ENCODE results near the gene SOX9. TPM values are rescaled to one million over a fixed set of nuclear protein-coding genes. Genes with fewer than 3 reads are reported as not detected.

The SOX9 gene
- total and polyA plus RNA-seq, 2 donors from 2014 or later: 5.8 to 79.3 TPM

DNA sequence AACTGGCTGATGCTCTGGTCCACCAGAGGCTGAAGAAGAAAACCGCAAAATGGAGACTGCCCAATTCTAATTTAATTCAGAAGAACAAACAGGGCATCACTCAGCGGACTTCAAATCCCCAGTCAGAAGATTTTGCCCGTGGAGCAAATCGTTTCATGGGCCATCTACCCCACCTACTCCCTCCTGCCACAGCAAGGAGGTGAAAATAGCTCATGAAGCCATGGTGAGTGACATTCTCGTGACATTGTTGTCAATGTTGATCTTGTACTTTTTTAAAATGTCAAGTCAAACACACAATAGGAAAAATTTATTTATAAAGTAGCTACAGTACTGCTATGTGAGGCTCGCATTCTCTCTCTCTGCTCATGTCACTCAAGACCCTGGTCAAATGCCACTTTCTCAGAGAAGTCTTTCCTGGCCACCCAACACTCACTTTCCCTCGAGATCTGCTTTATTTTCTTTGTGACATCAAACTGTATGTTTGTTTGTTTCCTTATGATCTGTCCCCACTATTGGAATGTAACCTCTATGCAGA lies 31.3 kb upstream of the SOX9 start:
- H3K27ac ChIP-seq (ENCODE audit: low read depth in 2 of 2, low read length in 2 of 2): no peak overlapping the region
- H3K27me3 ChIP-seq (ENCODE audit: control insufficient read depth, insufficient read depth, low read length): no peaks in the 10 kb centered on the region
- DNase-seq: no peak
- no peak overlapping the region for H3K4me3 ChIP-seq (ENCODE audit: low read length in 3 of 3)
- TF ChIP-seq, protein P1, sequence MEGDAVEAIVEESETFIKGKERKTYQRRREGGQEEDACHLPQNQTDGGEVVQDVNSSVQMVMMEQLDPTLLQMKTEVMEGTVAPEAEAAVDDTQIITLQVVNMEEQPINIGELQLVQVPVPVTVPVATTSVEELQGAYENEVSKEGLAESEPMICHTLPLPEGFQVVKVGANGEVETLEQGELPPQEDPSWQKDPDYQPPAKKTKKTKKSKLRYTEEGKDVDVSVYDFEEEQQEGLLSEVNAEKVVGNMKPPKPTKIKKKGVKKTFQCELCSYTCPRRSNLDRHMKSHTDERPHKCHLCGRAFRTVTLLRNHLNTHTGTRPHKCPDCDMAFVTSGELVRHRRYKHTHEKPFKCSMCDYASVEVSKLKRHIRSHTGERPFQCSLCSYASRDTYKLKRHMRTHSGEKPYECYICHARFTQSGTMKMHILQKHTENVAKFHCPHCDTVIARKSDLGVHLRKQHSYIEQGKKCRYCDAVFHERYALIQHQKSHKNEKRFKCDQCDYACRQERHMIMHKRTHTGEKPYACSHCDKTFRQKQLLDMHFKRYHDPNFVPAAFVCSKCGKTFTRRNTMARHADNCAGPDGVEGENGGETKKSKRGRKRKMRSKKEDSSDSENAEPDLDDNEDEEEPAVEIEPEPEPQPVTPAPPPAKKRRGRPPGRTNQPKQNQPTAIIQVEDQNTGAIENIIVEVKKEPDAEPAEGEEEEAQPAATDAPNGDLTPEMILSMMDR (IDR thresholded peaks at IDR 0.05; ENCODE audit: borderline replicate concordance, extremely low read depth, insufficient read depth): no peak
- intact Hi-C loops (cut with DNase I): no loop called here
- H3K9me3 ChIP-seq (ENCODE audit: control insufficient read depth in 2 of 3, insufficient read depth in 1 of 3, low read length in 3 of 3): no peaks in the 10 kb centered on the region
- H3K4me1 ChIP-seq (ENCODE audit: control insufficient read depth in 2 of 3, insufficient read depth in 2 of 3, low read depth in 1 of 3, low read length in 3 of 3): no peaks in the 10 kb centered on the region
- no peaks in the 10 kb centered on the region for H3K36me3 ChIP-seq (ENCODE audit: control insufficient read depth in 2 of 3, insufficient read depth in 3 of 3, low read length in 3 of 3)
- no peak overlapping the region for H3K9ac ChIP-seq (ENCODE audit: low read length in 3 of 3)
- FAIRE-seq: no peak

DNA sequence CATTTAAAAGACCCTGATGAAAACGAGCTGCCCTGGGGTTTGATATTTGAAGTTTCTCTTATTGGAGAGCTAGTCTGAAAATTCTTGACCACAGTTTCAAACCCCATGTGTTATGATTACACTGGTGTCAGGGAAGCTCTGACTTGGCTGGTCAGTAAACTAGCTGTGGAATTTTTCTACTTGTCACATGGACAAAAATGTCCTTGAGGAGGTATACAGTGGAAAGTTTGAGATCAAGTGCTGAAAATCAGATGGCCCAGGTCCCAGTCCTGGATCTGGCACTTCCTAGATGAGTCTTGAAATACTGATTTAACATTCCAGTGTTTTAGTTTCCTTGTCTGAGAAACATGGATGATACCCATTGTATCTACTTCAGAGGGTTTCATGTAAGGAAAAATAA lies 30.7 kb upstream of the SOX9 start:
- Histone ChIP-seq H3K27ac (ENCODE audit: low read depth in 2 of 2, low read length in 2 of 2) (no peak overlapping the region), H3K9me3 (ENCODE audit: control insufficient read depth in 2 of 3, insufficient read depth in 1 of 3, low read length in 3 of 3) (no peaks in the 10 kb centered on the region), H3K9ac (ENCODE audit: low read length in 3 of 3) (no peak overlapping the region), H3K27me3 (ENCODE audit: control insufficient read depth, insufficient read depth, low read length) (no peaks in the 10 kb centered on the region), H3K4me1 (ENCODE audit: control insufficient read depth in 2 of 3, insufficient read depth in 2 of 3, low read depth in 1 of 3, low read length in 3 of 3) (no peaks in the 10 kb centered on the region), H3K4me3 (ENCODE audit: low read length in 3 of 3) (no peak overlapping the region), H3K36me3 (ENCODE audit: control insufficient read depth in 2 of 3, insufficient read depth in 3 of 3, low read length in 3 of 3) (no peaks in the 10 kb centered on the region)
- FAIRE-seq: no peak
- intact Hi-C loops (cut with DNase I): no loop called here
- TF ChIP-seq, protein P1 (IDR thresholded peaks at IDR 0.05; ENCODE audit: borderline replicate concordance, extremely low read depth, insufficient read depth): no peak
- DNase-seq: no peak

DNA sequence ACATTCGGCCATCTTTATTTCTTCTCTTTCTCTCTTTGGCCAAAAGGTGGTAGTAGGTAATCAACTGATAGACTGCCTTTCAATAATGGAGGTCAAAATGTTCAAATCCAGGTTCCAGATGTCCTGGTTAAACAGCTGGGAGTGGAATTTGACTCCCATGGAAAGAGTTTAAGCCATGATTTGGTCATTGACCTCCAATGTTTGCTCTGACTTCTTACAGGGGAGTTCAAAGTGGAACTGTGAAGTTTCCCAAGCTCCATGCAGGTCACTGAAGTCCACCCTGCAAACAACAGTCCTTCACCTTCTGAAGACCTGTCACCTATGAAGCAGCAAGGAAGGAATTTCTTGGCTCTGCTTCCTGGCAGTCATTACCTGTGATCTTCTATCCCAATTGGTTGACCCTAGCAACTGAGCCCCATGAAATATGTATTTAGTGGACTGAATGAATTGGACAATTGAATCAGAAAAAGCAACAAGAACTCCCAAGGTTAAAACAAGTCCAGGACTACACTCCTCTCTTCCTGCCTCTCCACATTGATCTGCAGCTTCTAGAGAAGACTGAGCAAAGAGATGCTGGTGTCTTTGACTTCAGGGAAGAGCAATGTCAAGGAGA lies 28.0 kb upstream of the SOX9 start:
- no peaks in the 10 kb centered on the region for H3K27me3 ChIP-seq (ENCODE audit: control insufficient read depth, insufficient read depth, low read length)
- no peak for FAIRE-seq
- no peaks in the 10 kb centered on the region for H3K9me3 ChIP-seq (ENCODE audit: control insufficient read depth in 2 of 3, insufficient read depth in 1 of 3, low read length in 3 of 3)
- no peak overlapping the region for H3K27ac ChIP-seq (ENCODE audit: low read depth in 2 of 2, low read length in 2 of 2)
- no peak overlapping the region for H3K4me3 ChIP-seq (ENCODE audit: low read length in 3 of 3)
- no peak overlapping the region for H3K9ac ChIP-seq (ENCODE audit: low read length in 3 of 3)
- no peaks in the 10 kb centered on the region for H3K36me3 ChIP-seq (ENCODE audit: control insufficient read depth in 2 of 3, insufficient read depth in 3 of 3, low read length in 3 of 3)
- no peak for DNase-seq
- intact Hi-C loops (cut with DNase I): no loop called here
- H3K4me1 ChIP-seq (ENCODE audit: control insufficient read depth in 2 of 3, insufficient read depth in 2 of 3, low read depth in 1 of 3, low read length in 3 of 3): no peaks in the 10 kb centered on the region
- TF ChIP-seq, protein P1 (IDR thresholded peaks at IDR 0.05; ENCODE audit: borderline replicate concordance, extremely low read depth, insufficient read depth): no peak

DNA sequence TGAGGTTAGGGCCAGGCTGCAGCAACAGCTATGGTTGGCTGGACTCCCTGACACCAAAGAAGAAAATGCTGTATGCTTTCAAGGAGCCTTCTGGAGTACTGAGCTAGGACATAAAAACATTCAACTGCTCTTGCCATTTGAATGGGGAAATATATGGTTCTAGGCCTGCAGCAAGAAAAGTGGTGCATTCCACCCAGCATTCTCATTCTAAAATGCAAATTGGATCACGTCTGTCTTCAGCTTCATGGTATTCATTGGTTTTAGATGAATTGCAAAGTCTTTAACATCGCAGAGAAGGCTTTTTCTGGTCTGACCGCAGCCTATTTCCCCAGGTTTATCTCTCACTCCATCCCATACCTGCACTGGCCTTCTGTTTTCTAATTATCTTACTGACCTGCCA lies 27.1 kb upstream of the SOX9 start:
- intact Hi-C loops (cut with DNase I): no loop called here
- Histone ChIP-seq H3K9ac (ENCODE audit: low read length in 3 of 3) (no peak overlapping the region), H3K36me3 (ENCODE audit: control insufficient read depth in 2 of 3, insufficient read depth in 3 of 3, low read length in 3 of 3) (no peaks in the 10 kb centered on the region), H3K4me3 (ENCODE audit: low read length in 3 of 3) (no peak overlapping the region), H3K9me3 (ENCODE audit: control insufficient read depth in 2 of 3, insufficient read depth in 1 of 3, low read length in 3 of 3) (no peaks in the 10 kb centered on the region), H3K27ac (ENCODE audit: low read depth in 2 of 2, low read length in 2 of 2) (no peak overlapping the region), H3K27me3 (ENCODE audit: control insufficient read depth, insufficient read depth, low read length) (no peaks in the 10 kb centered on the region), H3K4me1 (ENCODE audit: control insufficient read depth in 2 of 3, insufficient read depth in 2 of 3, low read depth in 1 of 3, low read length in 3 of 3) (no peaks in the 10 kb centered on the region)
- FAIRE-seq (no peak), DNase-seq (no peak)
- TF ChIP-seq, protein P1 (IDR thresholded peaks at IDR 0.05; ENCODE audit: borderline replicate concordance, extremely low read depth, insufficient read depth): no peak

Data from kidney (tissue), 14 donors.